ENCODE results near the gene TMEFF2.

TMEFF2 gene, protein sequence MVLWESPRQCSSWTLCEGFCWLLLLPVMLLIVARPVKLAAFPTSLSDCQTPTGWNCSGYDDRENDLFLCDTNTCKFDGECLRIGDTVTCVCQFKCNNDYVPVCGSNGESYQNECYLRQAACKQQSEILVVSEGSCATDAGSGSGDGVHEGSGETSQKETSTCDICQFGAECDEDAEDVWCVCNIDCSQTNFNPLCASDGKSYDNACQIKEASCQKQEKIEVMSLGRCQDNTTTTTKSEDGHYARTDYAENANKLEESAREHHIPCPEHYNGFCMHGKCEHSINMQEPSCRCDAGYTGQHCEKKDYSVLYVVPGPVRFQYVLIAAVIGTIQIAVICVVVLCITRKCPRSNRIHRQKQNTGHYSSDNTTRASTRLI

DNA sequence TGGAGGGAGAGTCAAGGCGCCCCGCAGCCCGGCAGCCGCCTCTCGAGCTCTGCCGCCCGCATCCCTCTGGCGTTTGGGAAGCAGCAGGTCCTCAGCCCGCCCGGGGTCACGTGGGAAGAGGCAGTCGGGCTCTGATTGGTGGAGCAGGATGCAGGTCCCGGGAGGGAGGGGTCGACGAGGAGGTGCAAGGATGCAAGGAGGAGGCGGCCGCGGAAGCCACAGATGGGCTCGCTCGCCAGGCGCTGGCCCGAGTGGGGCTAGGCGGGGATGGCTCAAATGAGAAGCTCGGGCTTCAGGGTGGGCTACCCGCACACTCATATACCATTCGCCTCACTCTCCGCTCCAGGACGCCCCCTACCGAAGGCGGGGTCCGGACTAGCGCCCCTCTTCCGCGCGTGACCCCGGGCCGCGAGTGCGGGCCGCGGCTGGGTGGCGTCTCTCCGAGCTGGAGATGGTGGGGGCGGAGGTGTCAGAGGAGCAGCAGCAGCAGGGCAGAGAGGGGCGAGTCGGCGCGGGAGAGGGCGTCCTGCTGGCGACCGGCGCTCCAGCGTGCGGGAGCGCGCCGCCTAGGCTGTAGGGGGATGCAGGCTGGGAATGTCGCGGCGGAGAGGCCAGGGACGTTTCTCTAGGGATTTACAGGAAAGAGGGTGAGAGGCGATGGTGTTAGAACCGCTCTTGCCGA is at the start of gene TMEFF2:
Gene TMEFF2 (minus strand): TSS at position 68 of the 682 bp plus-strand sequence. CDS start 409 bp downstream, outside the sequence.
- DNase-seq = no peak

DNA sequence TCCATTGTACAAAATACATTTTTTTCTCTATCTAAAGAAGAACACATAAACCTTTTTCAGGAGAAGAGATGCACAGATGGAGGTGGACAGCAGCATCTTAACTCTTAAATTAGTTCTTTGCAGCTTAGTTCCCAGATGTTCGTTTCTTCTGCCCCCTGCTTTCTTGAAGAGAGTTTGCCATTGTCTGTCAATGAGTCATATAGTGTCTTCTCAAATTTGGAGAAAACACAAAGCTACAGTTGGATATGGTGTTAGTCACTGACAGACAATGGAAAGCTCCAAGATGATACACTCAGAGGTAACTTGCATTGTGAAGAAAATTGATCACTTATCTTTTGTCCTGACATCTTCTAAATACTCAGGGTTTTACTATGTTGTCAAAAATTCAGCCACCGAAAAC is 48.8 kb upstream of the TMEFF2 start:
- no peak for DNase-seq

GRCh38 chr2:192236136-192236535 is 41.4 kb upstream of the TMEFF2 start:
- no peak for DNase-seq

- DNase-seq = no peak
These were observed 36.2 kb upstream of the TMEFF2 start for GRCh38 chr2:192230889-192231453.

DNA sequence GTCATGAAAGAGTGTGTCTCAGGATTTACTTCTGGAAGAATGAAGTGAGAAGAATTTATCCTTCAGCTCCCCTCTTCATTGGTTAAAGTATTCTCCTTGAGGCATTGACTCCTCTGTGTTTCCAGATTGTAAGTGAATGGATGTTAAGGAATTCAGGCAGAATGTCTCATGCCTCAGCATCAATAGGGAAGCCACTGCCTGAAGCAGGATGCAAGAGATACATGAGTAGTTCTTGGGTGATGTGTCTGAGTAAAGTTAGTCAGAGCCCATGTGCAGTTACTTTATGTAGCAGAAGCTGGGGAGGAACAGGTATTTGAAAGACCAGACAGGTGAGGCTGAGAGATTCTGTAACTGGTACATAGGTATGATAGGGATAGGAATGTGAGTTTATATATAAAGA is 34.0 kb upstream of the TMEFF2 start:
- no peak for DNase-seq

- DNase-seq = no peak
These were observed 24.2 kb upstream of the TMEFF2 start for GRCh38 chr2:192218970-192219369.

DNA sequence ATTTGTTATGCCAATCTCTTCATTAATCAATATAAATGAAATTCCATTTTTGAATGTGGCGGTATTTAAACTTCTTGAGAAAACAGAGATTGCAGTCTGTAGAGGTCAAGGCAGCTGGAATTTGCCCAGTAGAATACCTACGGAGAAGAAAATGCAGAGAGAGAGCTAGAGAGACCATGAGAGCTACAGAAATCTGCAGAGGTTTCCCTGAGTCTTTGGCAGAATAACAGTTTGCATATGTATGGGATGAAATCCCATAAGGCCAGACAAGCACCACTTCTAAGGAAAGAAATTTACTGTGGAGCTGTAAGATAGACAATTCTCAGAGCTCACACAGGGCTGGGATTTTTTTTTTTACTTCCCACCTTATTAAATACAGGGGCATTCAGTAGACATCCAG is 23.6 kb upstream of the TMEFF2 start:
- no peak for DNase-seq

DNA sequence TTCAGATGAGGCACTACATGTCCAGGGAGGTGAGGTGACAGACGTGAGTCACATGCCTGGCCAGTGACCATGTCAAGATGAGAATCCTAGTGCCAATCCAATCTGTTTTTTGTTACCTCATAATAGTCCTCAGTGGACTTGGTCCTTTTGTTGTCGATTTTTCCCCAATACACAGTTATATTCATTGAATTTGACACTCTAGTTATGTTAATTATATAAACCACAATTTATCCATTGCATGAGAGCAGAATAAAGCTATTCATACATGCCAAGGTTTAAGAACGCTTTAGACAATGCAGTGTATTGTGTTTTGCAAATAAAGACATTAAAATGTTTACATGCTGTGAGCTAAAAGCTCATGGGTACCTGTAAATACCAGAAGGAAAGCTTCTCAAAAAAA is 21.6 kb upstream of the TMEFF2 start:
- no peak for DNase-seq

GRCh38 chr2:192215096-192215877 is 20.6 kb upstream of the TMEFF2 start:
- no peak for DNase-seq

DNA sequence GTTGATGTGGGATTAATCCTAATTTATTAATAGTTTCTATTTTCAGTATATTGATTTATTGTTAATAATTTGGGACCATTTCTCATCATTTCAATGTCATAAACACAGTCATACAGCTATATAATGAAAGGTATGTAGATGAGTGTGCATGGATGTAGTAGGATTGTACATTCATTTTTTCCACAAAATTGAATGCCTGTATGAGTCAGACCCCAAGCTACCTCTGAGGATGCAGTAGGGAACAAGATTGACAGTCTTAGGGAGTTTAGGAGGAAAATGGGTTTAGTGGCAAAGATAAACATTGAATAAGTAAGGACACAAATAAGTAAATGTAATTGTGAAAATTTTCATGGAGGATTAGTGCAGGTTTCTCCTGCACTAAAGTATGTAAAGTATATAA is 14.1 kb upstream of the TMEFF2 start:
- no peak for DNase-seq

- no peak for DNase-seq
These were observed 11.7 kb upstream of the TMEFF2 start for GRCh38 chr2:192206399-192206798.

GRCh38 chr2:192203876-192204275 is 9.1 kb upstream of the TMEFF2 start:
- no peak for DNase-seq

DNA sequence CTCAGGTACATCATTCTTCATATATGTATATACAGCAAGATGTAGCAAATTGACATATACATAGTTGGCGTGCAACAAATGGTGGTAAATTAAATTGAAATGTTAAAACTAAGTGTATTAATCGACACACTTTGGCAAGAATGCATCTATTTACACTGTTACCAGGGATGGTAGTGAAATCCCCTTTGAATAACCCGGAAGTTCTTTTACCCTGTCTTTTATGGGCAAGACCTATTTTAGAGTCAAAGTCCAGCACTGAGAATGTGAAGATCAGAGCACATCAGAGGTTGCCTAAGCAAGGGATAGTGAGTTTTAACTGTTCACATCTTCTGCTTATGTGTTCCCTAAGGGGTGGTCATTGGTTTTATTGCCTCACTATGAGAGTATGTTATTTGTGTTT is 7.6 kb upstream of the TMEFF2 start:
- DNase-seq = no peak

DNA sequence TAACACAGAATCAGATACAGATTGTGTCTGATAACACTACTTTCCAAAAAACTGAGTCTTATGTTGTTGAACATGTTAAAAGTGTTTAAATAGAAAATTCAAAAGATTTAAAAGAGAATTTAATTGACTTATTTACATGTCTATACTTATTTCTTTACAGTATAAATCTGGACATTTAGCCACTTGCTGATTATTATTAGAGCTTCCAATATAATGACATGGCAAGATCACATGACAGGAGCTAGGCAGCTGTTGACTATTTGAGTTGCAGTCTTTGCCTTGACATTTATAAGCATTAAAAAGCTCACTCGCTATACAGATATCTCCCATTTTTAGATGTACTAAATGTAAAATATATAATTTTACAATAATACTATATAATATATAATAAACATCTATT is 6.4 kb upstream of the TMEFF2 start:
- DNase-seq = no peak

DNA sequence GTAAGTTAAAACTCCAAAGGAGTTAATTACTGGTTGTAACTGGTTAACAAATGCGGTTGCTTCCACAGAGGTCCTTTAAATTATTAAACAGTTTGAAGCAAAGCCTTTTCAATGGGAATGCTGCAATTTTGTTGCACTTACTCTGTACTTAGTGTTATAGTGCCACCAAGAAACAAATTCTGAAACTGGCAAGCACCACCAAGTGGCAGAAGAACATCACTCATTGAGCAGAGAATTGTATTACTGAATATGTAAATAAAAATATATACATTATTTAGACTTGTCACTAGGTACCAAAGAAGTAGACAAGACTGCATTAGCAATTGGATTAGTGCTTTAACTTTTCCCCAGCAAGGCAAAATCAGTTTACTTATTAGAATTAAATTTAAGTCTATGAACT is 2.6 kb upstream of the TMEFF2 start:
- no peak for DNase-seq

- peak in 1 of 2 donors; percentile 10 for DNase-seq
These were observed 1.9 kb upstream of the TMEFF2 start for GRCh38 chr2:192196421-192197194.

GRCh38 chr2:192195548-192196418 is 1.1 kb upstream of the TMEFF2 start:
- DNase-seq = peak in 1 of 2 donors; percentile 1

- DNase-seq = peak; percentile 3 to 20
These were observed 368 bp downstream of the TMEFF2 start for GRCh38 chr2:192194265-192194865.

DNA sequence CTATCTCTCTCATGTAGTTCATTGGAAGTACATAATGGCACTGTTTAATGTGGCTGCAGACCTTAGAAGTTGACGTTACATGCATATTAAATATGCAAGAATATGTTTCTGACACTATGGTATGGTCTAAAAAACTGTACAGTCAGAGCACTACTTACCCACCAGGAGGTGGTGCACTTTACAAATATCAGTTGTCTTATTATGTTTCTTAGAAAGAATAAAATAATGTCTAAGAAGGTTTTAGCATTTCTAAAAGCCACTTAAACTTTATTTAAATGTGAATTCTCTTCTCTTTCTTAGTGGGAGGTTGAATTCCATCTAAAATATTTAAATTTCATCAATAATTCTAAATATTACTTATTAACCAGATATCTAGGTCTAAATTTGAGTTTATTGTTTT is 4.3 kb downstream of the TMEFF2 start:
- DNase-seq = peak; percentile 19 to 29

DNA sequence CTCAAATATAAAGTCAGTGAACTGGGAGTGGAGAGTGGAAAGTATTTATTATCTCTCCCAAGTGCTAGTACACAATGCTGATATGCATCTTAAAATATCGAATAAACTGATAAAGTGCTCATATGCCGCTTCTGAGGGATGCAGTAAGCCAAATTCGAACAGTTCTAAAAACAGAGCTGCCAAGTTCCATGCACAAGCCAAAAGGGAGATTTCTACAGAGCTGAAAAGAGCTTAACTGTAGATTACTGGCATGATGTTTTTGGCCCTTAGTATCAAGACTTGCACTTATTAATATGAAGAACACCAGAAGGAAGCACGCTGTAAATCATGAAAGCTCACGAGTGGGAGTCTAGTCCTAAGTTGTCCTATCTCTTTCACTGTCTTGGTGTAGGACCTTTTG is 7.9 kb downstream of the TMEFF2 start:
- no peak for DNase-seq

GRCh38 chr2:192184349-192184748 is 10.4 kb downstream of the TMEFF2 start:
- DNase-seq = no peak
